ENCODE data around the gene CHD9. TPM values are rescaled to one million over a fixed set of nuclear protein-coding genes. Genes with fewer than 3 reads are reported as not detected.
A peak's percentile ranks its signal among the peaks of the same experiment; 100 is the strongest.

CHD9 gene
- polyA plus RNA-seq, 5 donors, result 34.2 to 82.8 (median 78.1) TPM

- DNase-seq, result no peak
These were observed 38.5 kb downstream of the CHD9 start for GRCh38 chr16:53093162-53093744.

- no peak for DNase-seq
These were observed 39.3 kb downstream of the CHD9 start for GRCh38 chr16:53094013-53094630.

- DNase-seq, result no peak
These were observed 42.4 kb downstream of the CHD9 start for GRCh38 chr16:53097190-53097589.

- DNase-seq, result peak; percentile 86
These were observed 43.9 kb downstream of the CHD9 start for GRCh38 chr16:53098526-53099317.

GRCh38 chr16:53099318-53100130 is 44.7 kb downstream of the CHD9 start:
- DNase-seq, result peak; percentile 88 to 90

GRCh38 chr16:53100131-53100748 is 45.4 kb downstream of the CHD9 start:
- no peak for DNase-seq

GRCh38 chr16:53100889-53101288 is 46.1 kb downstream of the CHD9 start:
- DNase-seq, result no peak

- no peak for DNase-seq
These were observed 49.0 kb downstream of the CHD9 start for GRCh38 chr16:53103811-53104210.

GRCh38 chr16:53105565-53105964 is 50.8 kb downstream of the CHD9 start:
- no peak for DNase-seq

- DNase-seq, result no peak
These were observed 56.4 kb downstream of the CHD9 start for GRCh38 chr16:53111078-53111791.

- no peak for DNase-seq
These were observed 57.2 kb downstream of the CHD9 start for GRCh38 chr16:53112015-53112414.

- DNase-seq, result no peak
These were observed 60.3 kb downstream of the CHD9 start for GRCh38 chr16:53115047-53115446.

- DNase-seq, result no peak
These were observed 61.0 kb downstream of the CHD9 start for GRCh38 chr16:53115773-53116172.

GRCh38 chr16:53121043-53121620 is 66.3 kb downstream of the CHD9 start:
- no peak for DNase-seq

GRCh38 chr16:53121661-53122060 is 66.9 kb downstream of the CHD9 start:
- DNase-seq, result no peak

- no peak for DNase-seq
These were observed 69.0 kb downstream of the CHD9 start for GRCh38 chr16:53123747-53124146.

GRCh38 chr16:53126390-53126789 is 71.6 kb downstream of the CHD9 start:
- no peak for DNase-seq

- DNase-seq, result peak; percentile 27 to 42
These were observed 74.7 kb downstream of the CHD9 start for GRCh38 chr16:53129281-53130158.

Measured in right lung (tissue), 5 donors.